ENCODE data around the gene HDGFL1. TPM values are rescaled to one million over a fixed set of nuclear protein-coding genes. Genes with fewer than 3 reads are reported as not detected.

HDGFL1 gene
- total RNA-seq, 2 experiments from 2014 or later, result not detected

GRCh38 chr6:22612236-22612635 is 42.9 kb downstream of the HDGFL1 start:
- CTCF ChIA-PET, result no interaction called here
- Mint-ChIP-seq H3K27ac (no peak overlapping the region), H3K4me1 (ENCODE audit: low read depth) (no peaks in the 10 kb centered on the region), H3K36me3 (ENCODE audit: low read depth) (no peaks in the 10 kb centered on the region), H3K27me3 (no peaks in the 10 kb centered on the region), H3K4me3 (no peak overlapping the region), H3K9me3 (no peaks in the 10 kb centered on the region)
- ATAC-seq (no peak), DNase-seq (no peak)
- intact Hi-C loops (cut with micrococcal nuclease), result no loop called here
- POLR2A ChIA-PET, result no interaction called here
- no peak for TF ChIP-seq CTCF (IDR thresholded peaks at IDR 0.05)

- H3K4me3 Mint-ChIP-seq, result no peak overlapping the region
- ATAC-seq (no peak), DNase-seq (no peak)
- POLR2A ChIA-PET, result no interaction called here
- CTCF ChIA-PET, result no interaction called here
- H3K27me3 Mint-ChIP-seq, result no peaks in the 10 kb centered on the region
- H3K27ac Mint-ChIP-seq, result no peak overlapping the region
- H3K36me3 Mint-ChIP-seq (ENCODE audit: low read depth), result no peaks in the 10 kb centered on the region
- no peaks in the 10 kb centered on the region for H3K4me1 Mint-ChIP-seq (ENCODE audit: low read depth)
- H3K9me3 Mint-ChIP-seq, result peaks cover 2% of the 10 kb centered on the region
- no peak for TF ChIP-seq CTCF (IDR thresholded peaks at IDR 0.05)
- intact Hi-C loops (cut with micrococcal nuclease), result no loop called here
These were observed 43.7 kb downstream of the HDGFL1 start for GRCh38 chr6:22613051-22613450.

- ChIA-PET CTCF (interaction anchor here (0.7 kb wide), 1 partner anchor 47 kb away, joined by 3 read pairs; no protein-coding TSS in a partner anchor), POLR2A (no interaction called here)
- TF ChIP-seq CTCF (IDR thresholded peaks at IDR 0.05), result no peak
- intact Hi-C loops (cut with micrococcal nuclease), result no loop called here
- H3K27me3 Mint-ChIP-seq, result no peaks in the 10 kb centered on the region
- H3K36me3 Mint-ChIP-seq (ENCODE audit: low read depth), result no peaks in the 10 kb centered on the region
- peaks cover 4% of the 10 kb centered on the region for H3K9me3 Mint-ChIP-seq
- H3K4me3 Mint-ChIP-seq, result no peak overlapping the region
- ATAC-seq (no peak), DNase-seq (no peak)
- H3K4me1 Mint-ChIP-seq (ENCODE audit: low read depth), result no peaks in the 10 kb centered on the region
- no peak overlapping the region for H3K27ac Mint-ChIP-seq
These were observed 44.3 kb downstream of the HDGFL1 start for GRCh38 chr6:22613695-22614094.

- no peaks in the 10 kb centered on the region for H3K27me3 Mint-ChIP-seq
- intact Hi-C loops (cut with micrococcal nuclease), result no loop called here
- TF ChIP-seq CTCF (IDR thresholded peaks at IDR 0.05), result no peak
These were observed 45.2 kb downstream of the HDGFL1 start for GRCh38 chr6:22614547-22614946.

GRCh38 chr6:22621028-22621427 is 51.7 kb downstream of the HDGFL1 start:
- ChIA-PET POLR2A (no interaction called here), CTCF (no interaction called here)
- peaks cover 7% of the 10 kb centered on the region for H3K9me3 Mint-ChIP-seq
- H3K27ac Mint-ChIP-seq, result no peak overlapping the region
- no peak overlapping the region for H3K4me3 Mint-ChIP-seq
- ATAC-seq (no peak), DNase-seq (no peak)
- no peaks in the 10 kb centered on the region for H3K4me1 Mint-ChIP-seq (ENCODE audit: low read depth)
- intact Hi-C loops (cut with micrococcal nuclease), result no loop called here
- TF ChIP-seq CTCF (IDR thresholded peaks at IDR 0.05), result no peak
- H3K36me3 Mint-ChIP-seq (ENCODE audit: low read depth), result no peaks in the 10 kb centered on the region
- no peaks in the 10 kb centered on the region for H3K27me3 Mint-ChIP-seq

More at GRCh38 chr6:22614547-22614946, 45.2 kb downstream of the HDGFL1 start:
- ATAC-seq, result no peak
- Mint-ChIP-seq H3K4me3 (no peak overlapping the region), H3K27ac (no peak overlapping the region), H3K4me1 (ENCODE audit: low read depth) (no peaks in the 10 kb centered on the region), H3K9me3 (peaks cover 7% of the 10 kb centered on the region), H3K36me3 (ENCODE audit: low read depth) (no peaks in the 10 kb centered on the region)
- no peak for DNase-seq
- CTCF ChIA-PET, result no interaction called here
- POLR2A ChIA-PET, result no interaction called here

Measured in activated CD8-positive, alpha-beta T cell treated with anti-CD3 and anti-CD28 coated beads for 36 hours (primary cell).